GM18499 (cell line): ENCODE data around the gene DNPEP.

Experiments used
- ATAC-seq: cut with Tn5 transposase; IDR thresholded peaks from one replicate; pipeline ENCODE4 v1.9.1; 2021; ENCODE audit warnings: moderate number of reproducible peaks; ENCODE audit not compliant: insufficient read depth, unreplicated experiment

Gene DNPEP

GRCh38 chr2:219369447-219369861, 18.3 kb downstream of the DNPEP start:
- ATAC-seq, result no peak

- no peak for ATAC-seq
Measured at GRCh38 chr2:219368690-219369191, 19.0 kb downstream of the DNPEP start.

- ATAC-seq, result peak; percentile 77
Measured at GRCh38 chr2:219362524-219363164, 25.1 kb downstream of the DNPEP start.

GRCh38 chr2:219362072-219362471, 25.6 kb downstream of the DNPEP start:
- no peak for ATAC-seq

GRCh38 chr2:219358170-219359075, 29.3 kb downstream of the DNPEP start:
- no peak for ATAC-seq

GRCh38 chr2:219356834-219357233, 30.9 kb downstream of the DNPEP start:
- ATAC-seq, result no peak

GRCh38 chr2:219354582-219354981, 33.1 kb downstream of the DNPEP start:
- no peak for ATAC-seq

GRCh38 chr2:219353129-219353528, 34.6 kb downstream of the DNPEP start:
- no peak for ATAC-seq

- ATAC-seq, result no peak
Measured at GRCh38 chr2:219352448-219353023, 35.2 kb downstream of the DNPEP start.

GRCh38 chr2:219350710-219351221, 36.9 kb downstream of the DNPEP start:
- no peak for ATAC-seq

GRCh38 chr2:219350215-219350614, 37.5 kb downstream of the DNPEP start:
- no peak for ATAC-seq

GRCh38 chr2:219344751-219345430, 42.8 kb downstream of the DNPEP start:
- ATAC-seq, result no peak

GRCh38 chr2:219335373-219335786, 52.3 kb downstream of the DNPEP start:
- ATAC-seq, result no peak

- no peak for ATAC-seq
Measured at GRCh38 chr2:219334076-219334475, 53.6 kb downstream of the DNPEP start.

- no peak for ATAC-seq
Measured at GRCh38 chr2:219332542-219332941, 55.2 kb downstream of the DNPEP start, which contains the start of gene RESP18. RESP18 (minus strand) TSS chr2:219332744.

GRCh38 chr2:219331560-219332213, 56.0 kb downstream of the DNPEP start:
- ATAC-seq, result no peak

GRCh38 chr2:219327719-219328118, 60.0 kb downstream of the DNPEP start:
- ATAC-seq, result no peak

GRCh38 chr2:219325657-219326315, 61.9 kb downstream of the DNPEP start:
- no peak for ATAC-seq

GRCh38 chr2:219325136-219325535, 62.6 kb downstream of the DNPEP start:
- no peak for ATAC-seq
